Prostate gland (tissue), 2 donors: ENCODE measurements around the gene ADAMTS2.

ENCODE experiments used
- CTCF ChIP-seq, 4 experiments: fragments of 200-600 bp in 2 of 4; fragments of 450-650 bp in 2 of 4; sonication (generic) in 2 of 4; IDR thresholded peaks; 1 replicate in 3 of 4; 2 replicates in 1 of 4; pipeline ENCODE4 v1.5.1; 2016 to 2019; ENCODE audit warnings: antibody characterized with exemption in 4 of 4, mild to moderate bottlenecking in 2 of 4, moderate library complexity in 2 of 4
- POLR2A ChIP-seq: fragments of 450-650 bp; IDR thresholded peaks from one replicate; pipeline ENCODE4 v1.6.1; 2016; ENCODE audit warnings: antibody characterized with exemption, mild to moderate bottlenecking
- POLR2AphosphoS5 ChIP-seq: sonication (generic); formaldehyde crosslinking; IDR thresholded peaks from one replicate; pipeline ENCODE4 v1.6.1; 2017; ENCODE audit warnings: antibody characterized with exemption

GRCh38 chr5:179115845-179116524 lies 229.3 kb downstream of the ADAMTS2 start:
- TF ChIP-seq CTCF (IDR thresholded peaks at IDR 0.05): no peak
- no peak for TF ChIP-seq POLR2A
- TF ChIP-seq POLR2AphosphoS5: no peak
